ENCODE results near the gene P2RX3.

Gene P2RX3

GRCh38 chr11:57370941-57371340 is 32.8 kb downstream of the P2RX3 start:
- no peak for DNase-seq (ENCODE audit: low read depth in 3 of 3)

GRCh38 chr11:57373146-57373545 is 35.0 kb downstream of the P2RX3 start:
- no peak for DNase-seq (ENCODE audit: low read depth in 3 of 3)

- DNase-seq (ENCODE audit: low read depth in 3 of 3) = no peak
These were observed 36.8 kb downstream of the P2RX3 start for GRCh38 chr11:57374966-57375365.

- no peak for DNase-seq (ENCODE audit: low read depth in 3 of 3)
These were observed 37.3 kb downstream of the P2RX3 start for GRCh38 chr11:57375490-57375889.

- no peak for DNase-seq (ENCODE audit: low read depth in 3 of 3)
These were observed 38.2 kb downstream of the P2RX3 start for GRCh38 chr11:57376095-57377090.

- DNase-seq (ENCODE audit: low read depth in 3 of 3) = no peak
These were observed 39.0 kb downstream of the P2RX3 start for GRCh38 chr11:57377107-57377506.

- no peak for DNase-seq (ENCODE audit: low read depth in 3 of 3)
These were observed 40.0 kb downstream of the P2RX3 start for GRCh38 chr11:57378186-57378585.

- DNase-seq (ENCODE audit: low read depth in 3 of 3) = no peak
These were observed 41.6 kb downstream of the P2RX3 start for GRCh38 chr11:57379732-57380131.

GRCh38 chr11:57380975-57381374 is 42.8 kb downstream of the P2RX3 start, which contains the start of gene PRG3:
Gene PRG3, minus strand, starts transcription at chr11:57381150. Its CDS starts 442 bp downstream, at chr11:57380708.
- no peak for DNase-seq (ENCODE audit: low read depth in 3 of 3)

GRCh38 chr11:57386178-57386940 is 48.2 kb downstream of the P2RX3 start:
- no peak for DNase-seq (ENCODE audit: low read depth in 3 of 3)

- DNase-seq (ENCODE audit: low read depth in 3 of 3) = no peak
These were observed 49.3 kb downstream of the P2RX3 start for GRCh38 chr11:57387289-57388030.

- no peak for DNase-seq (ENCODE audit: low read depth in 3 of 3)
These were observed 52.4 kb downstream of the P2RX3 start, which contains the start of gene PRG2 for GRCh38 chr11:57390535-57390934. Gene PRG2, minus strand, starts transcription at chr11:57390650. Its CDS starts 706 bp downstream, at chr11:57389944.

GRCh38 chr11:57391111-57391510 is 53.0 kb downstream of the P2RX3 start:
- no peak for DNase-seq (ENCODE audit: low read depth in 3 of 3)

GRCh38 chr11:57391539-57391938 is 53.4 kb downstream of the P2RX3 start:
- DNase-seq (ENCODE audit: low read depth in 3 of 3) = no peak

GRCh38 chr11:57392066-57392762 is 54.1 kb downstream of the P2RX3 start:
- no peak for DNase-seq (ENCODE audit: low read depth in 3 of 3)

- no peak for DNase-seq (ENCODE audit: low read depth in 3 of 3)
These were observed 54.6 kb downstream of the P2RX3 start for GRCh38 chr11:57392763-57393105.

GRCh38 chr11:57394203-57394965 is 56.2 kb downstream of the P2RX3 start:
- no peak for DNase-seq (ENCODE audit: low read depth in 3 of 3)

GRCh38 chr11:57395905-57396623 is 57.9 kb downstream of the P2RX3 start:
- no peak for DNase-seq (ENCODE audit: low read depth in 3 of 3)

GRCh38 chr11:57396744-57397143 is 58.6 kb downstream of the P2RX3 start:
- DNase-seq (ENCODE audit: low read depth in 3 of 3) = no peak
